GM18951 (cell line): Measurements from ENCODE around the gene OSBPL3.
"Not testable (repeated sequence)": the region's sequence is repeated elsewhere in the genome, so short reads cannot be mapped to it uniquely, and the experiment has no call there.

Experiments used
- POLR2A ChIP-seq: IDR thresholded peaks from 4 replicates; pipeline ENCODE4 v1.6.1; 2011; ENCODE audit warnings: mild to moderate bottlenecking; ENCODE audit not compliant: insufficient read length, insufficient read depth; ENCODE audit errors: extremely low read depth
- in situ Hi-C: fragments of 300-500 bp; cut with MboI; formaldehyde crosslinking; loops from one replicate; pipeline ENCODE4 v1.12.0; 2022; ENCODE audit warnings: low sequenced_read_pairs, mixed read lengths, inconsistent platforms; ENCODE audit not compliant: unreplicated experiment

Gene OSBPL3

DNA sequence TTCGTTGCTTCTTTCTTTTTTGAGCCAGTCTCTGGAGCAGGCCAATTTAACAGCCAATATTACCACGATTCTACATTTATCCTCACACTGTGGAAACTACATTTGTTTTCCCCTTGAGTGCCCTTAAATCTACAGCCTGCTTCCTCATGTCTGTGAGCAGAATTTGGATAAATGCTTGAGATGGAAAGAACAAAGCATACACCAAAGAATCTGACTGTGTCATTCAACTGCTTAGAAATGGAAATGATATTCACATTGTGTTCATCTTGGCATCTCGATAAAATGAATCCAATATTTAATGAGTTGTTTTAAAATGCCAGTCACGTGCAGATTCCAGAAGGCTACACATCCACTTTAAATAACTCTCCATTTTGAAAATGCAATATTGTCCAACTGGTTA, 181.7 kb downstream of the OSBPL3 start:
- in situ Hi-C loops: no loop called here
- no peak for TF ChIP-seq POLR2A

DNA sequence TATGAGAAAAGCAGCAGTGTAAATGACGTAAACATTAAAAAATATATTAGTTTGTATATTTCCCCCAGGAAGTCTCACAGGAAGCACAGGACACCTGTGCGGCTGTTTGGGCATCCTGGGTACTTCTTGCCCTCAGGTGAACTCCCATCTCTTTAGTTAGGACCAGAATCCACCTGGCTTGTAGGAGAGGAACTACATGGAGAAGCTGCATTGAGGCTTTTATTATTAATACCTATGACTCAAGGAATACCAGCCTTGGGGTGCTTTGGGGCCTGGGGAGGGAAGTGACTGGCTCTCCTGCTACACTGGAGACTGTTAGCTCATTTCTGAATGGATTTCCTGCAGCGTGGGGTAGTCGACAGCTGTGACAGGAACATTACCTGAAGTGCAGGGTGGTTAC, 182.7 kb downstream of the OSBPL3 start:
- in situ Hi-C loops: no loop called here
- no peak for TF ChIP-seq POLR2A

DNA sequence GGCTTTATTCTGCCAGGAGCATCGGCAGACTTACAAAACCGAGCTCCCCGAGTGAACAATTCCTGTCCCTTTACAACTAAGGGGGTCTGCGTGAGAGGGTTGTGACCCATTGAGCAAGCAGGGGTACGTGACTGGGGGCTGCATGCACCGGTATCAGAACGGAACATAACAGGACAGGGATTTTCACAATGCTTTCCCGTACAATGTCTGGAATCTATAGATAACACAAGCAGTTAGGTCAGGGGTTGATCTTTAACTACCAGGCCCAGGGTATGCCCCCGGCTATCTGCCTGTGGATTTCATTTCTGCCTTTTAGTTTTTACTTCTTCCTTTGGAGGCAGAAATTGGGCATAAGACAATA, 184.6 kb downstream of the OSBPL3 start:
- no peak for TF ChIP-seq POLR2A
- in situ Hi-C loops: no loop called here

DNA sequence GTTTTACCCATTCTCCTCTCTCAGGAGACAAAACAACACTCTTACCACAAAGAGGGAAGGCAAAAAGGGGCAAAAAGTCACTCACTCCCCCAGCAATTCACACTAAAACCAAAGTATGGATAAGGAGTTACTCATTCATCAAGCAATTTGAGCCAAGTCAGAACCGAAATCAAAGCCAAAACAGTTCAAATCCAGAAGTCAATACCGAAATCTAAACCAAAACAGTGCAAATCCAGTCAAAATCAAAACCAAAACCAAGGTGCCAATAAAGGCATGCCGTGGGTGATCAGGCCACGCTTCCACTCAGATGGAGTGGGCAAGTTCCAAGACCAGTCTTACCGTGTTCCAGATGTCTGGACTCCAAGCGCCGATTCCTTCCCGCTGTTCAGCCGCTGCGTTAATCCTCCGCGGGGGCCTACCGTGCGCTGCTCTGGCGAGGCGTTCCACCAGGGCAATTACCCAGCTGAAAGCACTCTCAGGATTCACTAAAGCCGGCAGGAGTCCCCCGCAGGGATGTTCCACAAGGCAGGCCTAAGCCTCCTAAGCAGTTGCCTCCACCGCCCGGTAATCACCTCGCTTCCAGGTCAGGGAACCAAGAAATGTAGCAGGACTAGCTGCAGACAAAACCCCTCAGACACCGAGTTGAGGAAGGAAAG, 185.1 kb downstream of the OSBPL3 start:
- in situ Hi-C loops: not testable (repeated sequence)

DNA sequence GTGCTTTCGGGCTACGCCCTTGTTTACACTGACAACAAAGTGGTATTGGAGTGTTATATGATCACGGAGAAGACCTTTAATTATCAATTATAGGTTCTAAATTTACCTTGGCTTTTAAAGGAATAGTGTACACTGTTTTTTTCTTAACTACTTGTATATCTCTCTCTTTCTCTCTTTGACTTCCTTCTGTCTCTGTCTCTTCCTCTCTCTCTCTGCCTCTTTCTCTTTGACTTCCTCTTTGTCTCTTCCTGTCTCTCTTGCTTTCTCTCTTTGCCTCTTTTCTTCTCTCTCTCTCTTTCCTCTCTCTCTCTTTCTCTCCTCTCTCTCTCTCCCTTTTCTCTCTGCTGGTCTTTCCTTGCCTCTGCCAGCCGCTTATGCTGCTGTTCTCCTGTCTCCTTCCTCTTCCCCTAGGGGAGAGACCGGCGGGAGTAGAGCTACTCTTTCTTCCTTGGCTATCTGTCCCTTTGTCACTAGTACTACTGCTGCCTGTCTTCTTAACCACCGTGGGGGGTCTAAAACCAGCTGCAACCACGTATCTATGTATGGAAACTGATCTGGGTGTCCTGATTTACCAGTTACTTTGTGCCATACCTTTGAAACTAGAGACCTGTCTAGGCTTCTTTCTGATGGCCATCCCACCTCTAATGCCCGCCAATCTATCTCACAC, 185.9 kb downstream of the OSBPL3 start:
- in situ Hi-C loops: no loop called here
- TF ChIP-seq POLR2A: no peak

DNA sequence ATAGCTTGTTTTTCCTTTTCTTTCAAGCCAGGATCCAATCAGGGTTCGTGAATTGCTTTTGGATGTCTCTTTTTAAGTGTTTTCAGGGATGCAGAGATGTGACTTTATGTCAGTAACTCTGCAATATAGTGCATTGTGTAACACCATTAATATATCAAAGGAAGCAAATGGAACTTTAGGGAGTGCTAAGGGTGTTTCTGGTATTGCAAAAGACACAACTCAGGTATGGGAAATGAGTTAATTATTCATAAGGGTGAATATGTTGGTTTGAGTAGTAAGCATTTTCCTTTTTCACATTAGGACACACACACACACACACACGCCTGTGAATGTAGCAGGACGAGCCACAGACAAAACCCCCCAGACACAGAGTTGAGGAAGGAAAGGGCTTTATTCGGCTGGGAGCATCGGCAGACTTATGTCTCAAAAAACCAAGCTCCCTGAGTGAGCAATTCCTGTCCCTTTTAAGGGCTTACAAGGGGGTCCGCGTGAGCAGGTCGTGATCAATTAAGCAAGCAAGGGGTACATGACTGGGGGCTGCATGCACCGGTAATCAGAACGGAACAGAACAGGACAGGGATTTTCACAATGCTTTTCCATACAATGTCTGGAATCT, 190.9 kb downstream of the OSBPL3 start:
- TF ChIP-seq POLR2A: no peak
- in situ Hi-C loops: no loop called here

DNA sequence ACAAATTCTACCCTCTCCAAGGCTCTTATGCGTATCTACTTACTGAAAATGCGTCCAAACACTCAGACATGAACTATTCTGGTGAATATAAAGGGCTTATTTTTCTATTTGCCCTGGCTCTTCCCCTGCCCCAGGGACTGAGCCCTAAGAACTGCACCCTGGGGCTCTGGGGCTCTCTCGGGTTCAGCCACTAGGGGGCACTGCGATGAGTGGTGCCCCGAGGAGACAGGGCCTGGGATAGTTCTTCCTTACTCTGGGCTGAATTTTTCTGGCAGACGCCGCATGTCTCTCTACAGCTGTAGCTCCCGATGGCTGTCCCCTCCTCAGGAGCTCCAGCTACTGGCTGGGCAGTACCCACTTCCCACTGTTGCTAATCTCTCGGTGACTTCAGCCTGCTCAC, 191.9 kb downstream of the OSBPL3 start:
- no peak for TF ChIP-seq POLR2A
- in situ Hi-C loops: no loop called here

DNA sequence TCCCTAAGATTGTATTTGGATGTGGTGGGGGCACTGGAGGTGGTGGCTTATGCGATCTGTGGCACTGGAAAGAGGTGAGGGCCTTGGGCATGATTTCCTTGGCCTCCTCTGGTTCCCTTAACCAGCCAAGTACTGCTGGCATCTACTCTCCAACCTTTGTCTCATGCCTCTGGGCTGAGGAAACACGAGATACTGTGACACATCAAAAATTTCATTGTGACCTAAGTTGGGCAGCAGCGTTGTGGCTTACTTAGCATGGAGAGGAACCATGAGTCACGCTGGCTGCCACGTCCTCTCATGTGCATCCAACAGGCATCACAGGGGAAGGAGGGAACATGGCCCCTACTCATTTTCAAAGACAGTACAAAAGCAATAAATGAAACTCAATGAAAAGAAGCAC, 193.0 kb downstream of the OSBPL3 start:
- in situ Hi-C loops: no loop called here
- TF ChIP-seq POLR2A: no peak

DNA sequence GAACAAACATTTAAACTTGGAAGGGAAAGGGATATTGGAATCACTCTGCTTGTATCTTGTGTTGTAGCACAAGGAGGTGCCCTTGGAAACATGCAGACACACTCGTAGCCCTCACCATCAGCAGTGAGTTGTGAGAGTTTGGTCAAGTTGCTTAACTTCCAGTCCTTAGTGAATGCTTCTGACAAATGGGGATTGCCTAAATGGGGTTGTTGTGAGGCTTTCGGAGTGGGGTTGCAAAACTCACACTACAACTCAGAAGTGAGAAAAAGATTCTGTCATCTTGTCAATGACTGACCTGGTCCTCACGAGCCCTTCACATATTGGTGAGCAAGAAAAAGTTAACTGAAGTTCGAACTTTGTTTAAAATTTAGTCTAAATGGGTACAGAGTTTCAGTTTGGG, 193.7 kb downstream of the OSBPL3 start:
- no peak for TF ChIP-seq POLR2A
- in situ Hi-C loops: no loop called here

DNA sequence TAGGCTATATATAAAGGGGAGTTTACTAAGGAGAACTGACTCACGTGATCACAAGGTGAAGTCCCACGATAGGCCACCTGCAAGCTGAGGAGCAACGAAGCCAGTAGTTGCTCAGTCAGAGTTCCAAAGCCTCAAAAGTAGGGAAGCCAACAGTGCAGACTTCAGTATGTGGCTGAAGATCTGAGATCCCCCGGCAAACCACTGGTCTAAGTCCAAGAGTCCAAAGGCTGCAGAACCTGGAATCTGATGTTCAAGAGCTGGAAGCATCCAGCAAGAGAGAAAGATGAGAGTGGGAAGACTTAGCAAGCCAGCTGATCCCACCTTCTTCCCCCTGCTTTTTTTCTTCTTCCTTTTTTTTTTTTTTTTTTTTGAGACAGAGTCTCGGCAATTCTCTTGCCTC, 195.7 kb downstream of the OSBPL3 start:
- no peak for TF ChIP-seq POLR2A
- in situ Hi-C loops: no loop called here

DNA sequence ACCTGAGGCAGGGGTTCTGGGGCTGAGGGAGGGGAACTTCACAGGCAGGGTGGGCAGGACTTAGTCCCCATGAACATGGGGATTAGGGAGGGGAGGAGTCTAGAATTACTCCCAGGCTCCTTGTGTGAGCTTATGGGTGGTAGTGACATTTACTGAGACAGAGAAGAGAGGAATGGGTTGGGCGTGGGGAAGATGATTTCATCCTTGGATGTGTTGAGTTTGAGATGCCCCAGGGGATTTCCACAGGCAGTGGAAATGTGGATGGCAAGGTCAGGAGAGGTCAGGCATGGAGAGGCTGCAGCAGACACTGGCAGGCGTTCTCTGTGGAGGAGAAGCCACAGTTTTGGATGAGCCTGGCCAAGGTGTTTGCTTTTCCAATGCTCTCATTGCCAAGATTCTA, 196.3 kb downstream of the OSBPL3 start:
- in situ Hi-C loops: no loop called here
- no peak for TF ChIP-seq POLR2A

DNA sequence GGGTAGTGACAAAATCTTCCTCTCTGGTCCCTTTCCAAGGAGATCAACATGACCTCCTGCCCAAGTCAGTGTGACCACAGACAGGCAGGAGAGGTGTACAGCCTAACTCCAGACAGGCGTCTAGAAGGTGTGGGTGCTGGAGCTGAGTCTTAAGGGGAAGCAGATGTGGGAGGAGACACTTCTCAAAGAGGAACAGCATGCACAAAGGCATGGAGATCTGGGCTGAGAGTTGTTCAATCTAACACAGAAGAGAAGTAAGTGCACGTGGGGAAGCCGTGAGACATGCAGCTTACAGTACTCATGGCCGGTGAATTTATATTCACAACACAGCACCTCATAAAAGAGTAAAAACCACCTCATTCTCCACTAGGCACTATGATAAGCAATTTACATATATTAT, 198.9 kb downstream of the OSBPL3 start:
- in situ Hi-C loops: no loop called here

DNA sequence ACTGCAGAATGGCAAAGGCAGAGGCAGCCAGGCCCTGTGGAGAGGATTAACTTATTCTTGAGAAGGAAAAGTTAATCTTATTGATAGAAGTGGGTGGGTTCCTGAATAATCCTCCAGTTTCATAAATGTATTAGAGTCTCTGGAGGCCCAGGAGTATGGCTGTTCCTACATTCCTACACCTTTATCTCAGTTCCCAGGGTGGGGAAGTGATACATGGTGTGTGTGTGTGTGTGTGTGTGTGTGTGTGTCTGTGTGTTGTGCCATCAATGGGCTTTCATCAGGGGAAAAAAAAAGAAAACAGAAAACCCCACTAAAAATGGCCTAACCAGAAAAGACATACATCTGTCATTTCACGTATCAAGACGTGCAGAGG, 200.7 kb downstream of the OSBPL3 start:
- no peak for TF ChIP-seq POLR2A

More for the DNA sequence above, 198.9 kb downstream of the OSBPL3 start:
- TF ChIP-seq POLR2A: no peak

DNA sequence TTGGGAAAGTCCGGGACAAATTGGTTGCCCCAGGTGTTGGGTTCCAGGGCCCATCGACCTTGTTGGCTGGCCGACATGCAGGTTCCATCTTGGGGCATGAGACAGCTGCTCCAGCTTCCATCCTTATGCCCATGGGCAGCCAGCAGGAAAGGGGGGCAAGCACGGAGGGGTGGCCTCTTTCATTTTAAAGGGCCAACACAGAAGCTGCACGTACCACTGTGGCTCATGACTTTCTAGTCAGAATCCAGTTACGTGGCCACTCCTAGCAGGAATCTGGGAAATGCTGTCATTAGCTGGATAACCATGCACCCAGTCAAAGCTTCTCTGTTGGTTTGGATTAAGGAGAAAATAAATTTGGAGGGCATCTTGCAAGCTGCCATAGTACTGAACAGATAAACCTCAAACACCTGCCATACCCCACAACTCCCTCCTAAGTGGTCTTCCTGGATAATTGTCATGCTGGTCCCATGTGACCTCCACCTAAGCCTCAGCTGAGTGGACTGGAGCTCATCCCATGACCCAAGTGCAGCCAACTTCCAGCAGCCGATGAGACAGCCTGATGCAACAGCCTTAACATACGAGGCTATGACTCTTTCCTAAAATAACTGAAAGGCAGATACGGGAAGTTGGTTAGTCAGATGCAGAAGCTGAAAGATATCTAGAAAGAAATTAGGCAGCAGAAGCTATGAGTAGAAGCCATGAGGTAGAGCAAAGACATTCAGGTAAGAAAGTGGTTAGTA, 201.3 kb downstream of the OSBPL3 start:
- in situ Hi-C loops: no loop called here

More for the DNA sequence above, 200.7 kb downstream of the OSBPL3 start:
- in situ Hi-C loops: no loop called here

DNA sequence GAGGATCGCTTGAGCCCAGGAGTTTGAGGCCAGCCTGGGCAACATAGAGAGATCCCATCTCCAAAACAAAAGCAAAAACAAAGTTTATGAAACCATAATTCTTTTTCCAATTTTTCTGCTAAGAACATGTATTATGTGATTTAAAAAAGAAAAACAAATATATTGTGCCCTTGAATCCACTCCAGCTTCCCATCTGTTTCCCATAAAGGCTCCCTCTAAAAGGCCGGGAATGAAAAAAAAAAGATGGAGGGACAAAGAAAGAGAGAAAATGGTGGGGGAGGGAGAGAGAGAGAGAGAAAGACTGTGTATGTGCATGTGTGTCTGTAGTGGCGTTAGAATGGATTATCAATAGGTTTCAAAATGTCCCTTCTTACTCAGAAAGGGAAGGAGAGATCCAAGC, 202.2 kb downstream of the OSBPL3 start:
- TF ChIP-seq POLR2A: no peak
- in situ Hi-C loops: no loop called here

More for the DNA sequence above, 201.3 kb downstream of the OSBPL3 start:
- no peak for TF ChIP-seq POLR2A
